Right lobe of liver (tissue), 6 donors: ENCODE measurements around the gene DDX25. TPM values are rescaled to one million over a fixed set of nuclear protein-coding genes. Genes with fewer than 3 reads are reported as not detected.
"Not testable (repeated sequence)": the region's sequence is repeated elsewhere in the genome, so short reads cannot be mapped to it uniquely, and the experiment has no call there.

Experiments used
- ATAC-seq, 4 donors: fragments of 200-7000 bp; cut with Tn5 transposase; one replicate each; pipeline ENCODE4 v1.9.1; 2020; ENCODE audit warnings: mild to moderate bottlenecking in 4 of 4, moderate library complexity in 4 of 4
- DNase-seq, 3 donors: peaks; one replicate each; pipeline ENCODE4 v3.0.0-alpha.2; 2020
- H3K27ac ChIP-seq, 3 donors: fragments of 200-600 bp; one replicate each; pipeline ENCODE4 v1.8.0; 2022
- H3K27me3 ChIP-seq, 2 donors: fragments of 200-600 bp; one replicate each; pipeline ENCODE4 v1.8.0; 2022
- H3K36me3 ChIP-seq, 4 donors: fragments of 200-600 bp; sonication (generic) in 1 of 4; one replicate each; pipeline versions ENCODE4 v1.5.1 to v1.8.0; 2017 to 2022; ENCODE audit warnings: control low read depth in 1 of 4
- H3K4me1 ChIP-seq, 4 donors: fragments of 200-600 bp; sonication (generic) in 1 of 4; one replicate each; pipeline versions ENCODE4 v1.5.1 to v1.8.0; 2017 to 2022; ENCODE audit warnings: control low read depth in 1 of 4
- H3K4me3 ChIP-seq, 3 donors: fragments of 200-600 bp; one replicate each; pipeline ENCODE4 v1.8.0; 2022
- H3K9me3 ChIP-seq, 4 donors: fragments of 200-600 bp; sonication (generic) in 1 of 4; one replicate each; pipeline versions ENCODE4 v1.5.1 to v1.8.0; 2017 to 2022; ENCODE audit warnings: control low read depth in 1 of 4
- POLR2A ChIP-seq: fragments of 450-650 bp; IDR thresholded peaks from one replicate; pipeline ENCODE4 v1.6.1; 2017; ENCODE audit warnings: antibody characterized with exemption, mild to moderate bottlenecking
- WGBS: methylation state at CpG from one replicate; pipeline ENCODE4 v1.1.6; 2018; ENCODE audit warnings: low coverage, low lambda C conversion rate; ENCODE audit not compliant: insufficient coverage; ENCODE audit errors: missing lambda C conversion rate; 5-methylcytosine and 5-hydroxymethylcytosine counted together
- intact Hi-C, 2 donors: fragments of 100-400 bp; cut with DNase I; formaldehyde crosslinking; loops; one replicate each; pipeline versions ENCODE4 v1.11.2 to v1.14.1; 2022
- total RNA-seq, 6 experiments: library from RNA; depleted of rRNA in 2 of 6; stranded (reverse); fragments of >200 nt in 2 of 6; fragmentation: NEBNext Ultra II Directional in 3 of 6; extraction: Animal tissue kit (Norgen Biotek cat#: 25700) in 3 of 6; gene quantifications; one replicate each; pipeline versions ENCODE4 v1.1.0 to v1.2.4, GENCODE V29; 2016 to 2023
- TF ChIP-seq, protein P1 (sequence below), 4 donors: fragments of 200-600 bp in 3 of 4; fragments of 450-650 bp in 1 of 4; IDR thresholded peaks; one replicate each; pipeline versions ENCODE4 v1.5.1 to v1.8.0; 2016 to 2022; ENCODE audit warnings: antibody characterized with exemption in 4 of 4, mild to moderate bottlenecking in 2 of 4
- donor health status: DM: no; HTN: yes; CAD: no.
- donor health status: DM: no; HTN: no; CAD: no.
- donor health status: DM: no; HTN: no; CAD: no.
- donor health status: DM: no; HTN: yes; CAD: no.
- donor health status: DM: no; HTN: yes; CAD: no.

The DDX25 gene
- total RNA-seq, 6 experiments from 2014 or later: 0.17 to 0.28 (median 0.21) TPM; not detected in 2

DNA sequence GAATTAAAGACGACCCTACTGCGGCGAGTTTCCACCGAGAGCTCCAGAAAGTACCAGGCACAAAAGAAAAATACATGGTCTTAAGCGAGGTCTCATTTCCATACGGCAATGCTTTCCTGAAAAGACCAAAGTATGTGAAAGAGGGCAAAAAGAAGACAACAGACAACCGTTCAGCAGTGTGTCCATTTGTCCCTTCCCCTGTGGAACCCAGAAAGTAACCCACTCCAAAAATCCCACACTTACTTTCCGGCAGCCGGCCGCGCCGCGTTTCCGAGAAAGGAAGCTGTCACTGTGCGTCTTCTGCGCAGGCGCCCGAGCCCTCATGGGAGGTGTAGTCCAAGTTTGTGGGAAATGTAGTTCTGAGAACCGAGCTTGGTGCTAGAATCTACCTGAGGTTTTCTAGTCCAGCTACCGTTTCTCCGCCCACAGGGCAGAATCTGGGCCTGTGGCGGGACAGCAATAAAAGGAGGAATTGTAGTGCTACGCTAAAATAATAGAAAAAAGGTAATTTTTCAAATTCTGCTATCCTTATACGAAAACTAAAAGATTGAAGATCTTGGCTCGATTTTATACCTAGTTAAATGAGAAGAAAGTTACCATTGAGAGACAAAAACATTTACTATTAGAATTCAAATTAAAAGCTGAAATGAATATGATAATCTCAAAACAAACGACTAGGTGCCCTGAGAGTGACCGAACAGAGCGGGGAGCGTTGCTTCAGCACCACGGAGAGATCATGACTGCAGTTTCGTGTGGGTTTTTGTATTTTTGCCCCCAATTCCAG is 1.2 kb upstream of the DDX25 start, which contains the start of gene PUS3:
Gene PUS3, minus strand, starts transcription at position 280 of the 784 bp plus-strand sequence. CDS start 6,922 bp downstream, outside the sequence.
- WGBS: 2% methylated on average over 25 of the region's 31 CpGs
- H3K9me3 ChIP-seq: no peaks in the 10 kb centered on the region
- intact Hi-C loops: no loop called here
- no peaks in the 10 kb centered on the region for H3K27me3 ChIP-seq
- peaks cover 0 to 14% (median 4%) of the 10 kb centered on the region in 4 donors for H3K36me3 ChIP-seq
- DNase-seq: peak; percentile 93 to 95 (median 93)
- H3K27ac ChIP-seq: peak within 1 kb of the TSS; percentile 60 to 83 (median 68)
- ATAC-seq: peak; percentile 92 to 93 (median 93)
- TF ChIP-seq POLR2A: peak; percentile 85
- TF ChIP-seq, protein P1, sequence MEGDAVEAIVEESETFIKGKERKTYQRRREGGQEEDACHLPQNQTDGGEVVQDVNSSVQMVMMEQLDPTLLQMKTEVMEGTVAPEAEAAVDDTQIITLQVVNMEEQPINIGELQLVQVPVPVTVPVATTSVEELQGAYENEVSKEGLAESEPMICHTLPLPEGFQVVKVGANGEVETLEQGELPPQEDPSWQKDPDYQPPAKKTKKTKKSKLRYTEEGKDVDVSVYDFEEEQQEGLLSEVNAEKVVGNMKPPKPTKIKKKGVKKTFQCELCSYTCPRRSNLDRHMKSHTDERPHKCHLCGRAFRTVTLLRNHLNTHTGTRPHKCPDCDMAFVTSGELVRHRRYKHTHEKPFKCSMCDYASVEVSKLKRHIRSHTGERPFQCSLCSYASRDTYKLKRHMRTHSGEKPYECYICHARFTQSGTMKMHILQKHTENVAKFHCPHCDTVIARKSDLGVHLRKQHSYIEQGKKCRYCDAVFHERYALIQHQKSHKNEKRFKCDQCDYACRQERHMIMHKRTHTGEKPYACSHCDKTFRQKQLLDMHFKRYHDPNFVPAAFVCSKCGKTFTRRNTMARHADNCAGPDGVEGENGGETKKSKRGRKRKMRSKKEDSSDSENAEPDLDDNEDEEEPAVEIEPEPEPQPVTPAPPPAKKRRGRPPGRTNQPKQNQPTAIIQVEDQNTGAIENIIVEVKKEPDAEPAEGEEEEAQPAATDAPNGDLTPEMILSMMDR (IDR thresholded peaks at IDR 0.05): no peak
- peaks cover 0 to 11% (median 2%) of the 10 kb centered on the region in 4 donors for H3K4me1 ChIP-seq
- peak within 1 kb of the TSS; percentile 40 to 74 (median 64) for H3K4me3 ChIP-seq

DNA sequence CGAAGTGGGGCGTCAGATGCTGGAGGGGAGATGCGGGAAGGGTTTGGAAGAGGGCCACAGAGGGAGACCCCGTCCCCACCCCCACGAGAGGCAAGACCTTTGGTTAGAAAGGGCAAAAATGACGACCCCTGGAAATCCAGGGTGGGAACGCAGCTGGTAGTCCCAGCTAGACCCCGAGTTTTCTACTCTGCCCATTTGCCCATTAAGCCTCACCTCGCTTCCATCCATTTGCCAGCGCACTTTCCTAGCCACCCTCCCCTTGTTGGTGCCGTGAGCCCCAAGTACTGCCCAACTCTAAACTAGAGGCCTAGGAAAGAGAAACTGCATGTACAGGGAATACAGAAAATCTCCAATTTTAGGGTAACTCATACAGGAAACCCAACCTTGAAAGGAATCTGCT is 370 bp downstream of the DDX25 start:
- Histone ChIP-seq H3K4me3 (no peak overlapping the region), H3K9me3 (no peaks in the 10 kb centered on the region), H3K36me3 (peaks cover 0 to 8% (median 4%) of the 10 kb centered on the region in 4 donors), H3K27me3 (no peaks in the 10 kb centered on the region), H3K27ac (no peak overlapping the region), H3K4me1 (peaks cover 0 to 11% (median 2%) of the 10 kb centered on the region in 4 donors)
- TF ChIP-seq POLR2A: no peak
- TF ChIP-seq, protein P1 (IDR thresholded peaks at IDR 0.05): no peak
- no peak for DNase-seq
- ATAC-seq: no peak
- intact Hi-C loops: no loop called here
- WGBS: 80% methylated on average over 4 of the region's 11 CpGs

DNA sequence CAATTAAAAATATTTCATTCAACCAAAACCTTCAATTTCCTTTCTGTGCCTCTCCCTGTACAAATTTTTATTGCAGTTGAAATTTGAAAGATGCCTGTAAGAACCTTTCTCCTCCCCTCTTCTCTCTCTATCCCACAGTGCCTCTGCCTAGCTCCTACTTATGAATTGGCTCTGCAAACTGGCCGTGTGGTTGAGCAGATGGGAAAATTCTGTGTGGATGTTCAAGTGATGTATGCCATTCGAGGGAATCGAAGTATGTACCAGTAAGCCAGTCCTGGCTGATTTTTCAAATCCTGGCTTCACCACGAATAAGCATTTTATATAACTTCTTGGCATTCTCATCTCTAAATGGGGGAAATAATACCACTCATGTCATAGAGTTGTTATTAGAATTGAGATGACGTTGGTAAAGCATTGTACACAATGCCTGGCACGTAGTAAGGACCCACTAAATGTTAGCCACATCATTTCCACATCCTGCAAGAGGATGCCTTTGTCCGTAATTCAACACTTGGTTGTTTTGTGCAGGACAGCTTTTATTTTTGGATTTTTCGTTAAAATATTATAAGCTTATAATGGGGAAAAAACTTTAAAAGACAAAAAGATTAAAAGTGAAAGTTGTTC is 6.0 kb downstream of the DDX25 start:
- intact Hi-C loops: no loop called here
- Histone ChIP-seq H3K27ac (no peak overlapping the region), H3K27me3 (no peaks in the 10 kb centered on the region), H3K9me3 (no peaks in the 10 kb centered on the region), H3K36me3 (no peaks in the 10 kb centered on the region), H3K4me3 (no peak overlapping the region), H3K4me1 (no peaks in the 10 kb centered on the region)
- TF ChIP-seq POLR2A: no peak
- TF ChIP-seq, protein P1 (IDR thresholded peaks at IDR 0.05): no peak
- 67% methylated on average over 8 of the region's 8 CpGs for WGBS
- DNase-seq (no peak), ATAC-seq (no peak)

DNA sequence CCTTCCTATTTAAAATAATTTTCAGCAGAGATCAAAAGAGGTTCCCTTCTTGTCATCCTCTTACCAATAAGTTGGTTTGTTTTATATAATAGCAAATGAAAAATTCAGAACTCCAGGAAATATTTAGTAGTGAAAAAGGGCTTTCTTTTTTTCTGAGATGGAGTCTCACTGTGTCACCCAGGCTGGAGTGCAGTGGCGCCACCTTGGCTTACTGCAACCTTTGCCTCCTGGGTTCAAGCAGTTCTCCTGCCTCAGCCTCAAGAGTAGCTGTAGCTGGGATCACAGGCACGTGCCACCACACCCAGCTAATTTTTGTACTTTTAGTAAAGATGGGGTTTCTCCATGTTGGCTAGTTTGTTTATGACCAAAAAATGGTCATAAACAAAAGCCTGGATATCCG is 10.3 kb downstream of the DDX25 start:
- H3K27ac ChIP-seq, H3K9me3 ChIP-seq, ATAC-seq, H3K4me1 ChIP-seq, intact Hi-C loops, DNase-seq, H3K27me3 ChIP-seq, H3K36me3 ChIP-seq, H3K4me3 ChIP-seq: not testable (repeated sequence)
- WGBS: 71% methylated on average over 3 of the region's 3 CpGs
